ENCODE results near the gene SMARCAL1.

DNA sequence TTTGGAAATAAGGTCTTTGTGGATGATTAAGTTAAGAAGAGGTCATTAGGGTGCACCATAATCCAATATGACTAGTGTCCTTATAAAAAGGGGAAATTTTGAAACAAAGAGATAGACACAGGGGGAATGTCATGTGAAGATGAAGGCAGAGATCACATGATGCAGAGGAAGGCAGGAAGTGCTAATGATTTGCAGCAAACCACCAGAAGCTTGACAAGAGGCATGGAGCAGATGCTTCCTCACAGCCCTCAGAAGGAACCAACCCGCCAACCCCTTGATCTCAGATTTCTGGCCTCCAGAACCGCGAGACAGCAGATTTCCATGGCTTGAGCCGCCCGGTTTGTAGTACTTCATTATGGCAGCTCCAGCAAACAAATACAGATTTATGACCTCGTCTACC lies 17.4 kb upstream of the SMARCAL1 start:
- TF ChIP-seq, protein P1, sequence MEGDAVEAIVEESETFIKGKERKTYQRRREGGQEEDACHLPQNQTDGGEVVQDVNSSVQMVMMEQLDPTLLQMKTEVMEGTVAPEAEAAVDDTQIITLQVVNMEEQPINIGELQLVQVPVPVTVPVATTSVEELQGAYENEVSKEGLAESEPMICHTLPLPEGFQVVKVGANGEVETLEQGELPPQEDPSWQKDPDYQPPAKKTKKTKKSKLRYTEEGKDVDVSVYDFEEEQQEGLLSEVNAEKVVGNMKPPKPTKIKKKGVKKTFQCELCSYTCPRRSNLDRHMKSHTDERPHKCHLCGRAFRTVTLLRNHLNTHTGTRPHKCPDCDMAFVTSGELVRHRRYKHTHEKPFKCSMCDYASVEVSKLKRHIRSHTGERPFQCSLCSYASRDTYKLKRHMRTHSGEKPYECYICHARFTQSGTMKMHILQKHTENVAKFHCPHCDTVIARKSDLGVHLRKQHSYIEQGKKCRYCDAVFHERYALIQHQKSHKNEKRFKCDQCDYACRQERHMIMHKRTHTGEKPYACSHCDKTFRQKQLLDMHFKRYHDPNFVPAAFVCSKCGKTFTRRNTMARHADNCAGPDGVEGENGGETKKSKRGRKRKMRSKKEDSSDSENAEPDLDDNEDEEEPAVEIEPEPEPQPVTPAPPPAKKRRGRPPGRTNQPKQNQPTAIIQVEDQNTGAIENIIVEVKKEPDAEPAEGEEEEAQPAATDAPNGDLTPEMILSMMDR (IDR thresholded peaks at IDR 0.05) = no peak
- TF ChIP-seq POLR2AphosphoS5 (IDR thresholded peaks at IDR 0.05) (no peak), EP300 (IDR thresholded peaks at IDR 0.05) (no peak), POLR2A (IDR thresholded peaks at IDR 0.05) (no peak)
